Hepatocyte (in vitro differentiated cells): ENCODE measurements around the gene CMTM7. TPM values are rescaled to one million over a fixed set of nuclear protein-coding genes. Genes with fewer than 3 reads are reported as not detected.
"Not testable (repeated sequence)": the region's sequence is repeated elsewhere in the genome, so short reads cannot be mapped to it uniquely, and the experiment has no call there.

Experiments used
- DNase-seq: peaks from one replicate; pipeline ENCODE4 v3.0.0-alpha.2; 2016; ENCODE audit warnings: low spot score
- H2AFZ ChIP-seq: fragments of 200-600 bp; sonication (generic); 2 replicates; pipeline ENCODE4 v1.6.0; 2016; ENCODE audit warnings: antibody characterized with exemption, mild to moderate bottlenecking
- H3K27ac ChIP-seq: fragments of 200-600 bp; sonication (generic); 2 replicates; pipeline ENCODE4 v1.5.1; 2016; ENCODE audit warnings: mild to moderate bottlenecking
- H3K27me3 ChIP-seq: fragments of 200-600 bp; sonication (generic); 2 replicates; pipeline ENCODE4 v1.6.1; 2016
- H3K36me3 ChIP-seq: fragments of 200-600 bp; sonication (generic); replicated peaks from 2 replicates; pipeline ENCODE4 v1.5.1; 2016; ENCODE audit warnings: low read depth; ENCODE audit not compliant: insufficient read depth
- H3K4me1 ChIP-seq: fragments of 200-600 bp; sonication (generic); 2 replicates; pipeline ENCODE4 v1.5.1; 2016; ENCODE audit warnings: mild to moderate bottlenecking, moderate library complexity; ENCODE audit not compliant: insufficient read depth
- H3K4me2 ChIP-seq: fragments of 200-600 bp; sonication (generic); 2 replicates; pipeline ENCODE4 v1.6.0; 2016
- H3K4me3 ChIP-seq: fragments of 200-600 bp; sonication (generic); 2 replicates; pipeline ENCODE4 v1.5.1; 2016; ENCODE audit warnings: mild to moderate bottlenecking
- H3K79me2 ChIP-seq: fragments of 200-600 bp; sonication (generic); 2 replicates; pipeline ENCODE4 v1.6.0; 2017; ENCODE audit warnings: mild to moderate bottlenecking
- H3K9me2 ChIP-seq: fragments of 200-600 bp; sonication (generic); replicated peaks from 2 replicates; pipeline ENCODE4 v1.6.0; 2017; ENCODE audit warnings: mild to moderate bottlenecking; ENCODE audit not compliant: insufficient read depth
- H3K9me3 ChIP-seq: fragments of 200-600 bp; sonication (generic); 2 replicates; pipeline ENCODE4 v1.5.1; 2016; ENCODE audit warnings: low read depth, mild to moderate bottlenecking
- H4K20me1 ChIP-seq: fragments of 200-600 bp; sonication (generic); 2 replicates; pipeline ENCODE4 v1.6.0; 2016; ENCODE audit warnings: mild to moderate bottlenecking; ENCODE audit not compliant: insufficient read depth, poor library complexity, severe bottlenecking
- EZH2 ChIP-seq: fragments of 200-600 bp; sonication (generic); IDR thresholded peaks from 2 replicates; pipeline ENCODE4 v1.6.1; 2016; ENCODE audit warnings: antibody characterized with exemption, mild to moderate bottlenecking, borderline replicate concordance
- EZH2phosphoT487 ChIP-seq: fragments of 200-600 bp; sonication (generic); IDR thresholded peaks from one replicate; pipeline ENCODE4 v1.6.1; 2018; ENCODE audit warnings: antibody characterized with exemption, mild to moderate bottlenecking, low read depth, moderate library complexity; ENCODE audit not compliant: unreplicated experiment, severe bottlenecking
- WGBS: methylation state at CpG from one replicate; pipeline ENCODE4 v1.1.6; 2016; ENCODE audit warnings: low lambda C conversion rate; ENCODE audit errors: missing lambda C conversion rate; 5-methylcytosine and 5-hydroxymethylcytosine counted together
- polyA plus RNA-seq: library from polyadenylated mRNA; unstranded; fragments of >200 nt; fragmentation: Nextera tagmentation; extraction: Ambion mirVana; gene quantifications from 2 replicates; pipeline ENCODE4 v1.2.1, GENCODE V29; 2016
- total RNA-seq: library from RNA; depleted of rRNA; stranded (reverse); fragments of >200 nt; gene quantifications from 2 replicates; pipeline ENCODE4 v1.2.3, GENCODE V29; 2014
- TF ChIP-seq, protein P1 (sequence below): fragments of 200-600 bp; sonication (generic); IDR thresholded peaks from 2 replicates; pipeline ENCODE4 v1.5.1; 2016; ENCODE audit warnings: antibody characterized with exemption, mild to moderate bottlenecking; ENCODE audit not compliant: poor library complexity

Gene CMTM7
- total and polyA plus RNA-seq, 2 experiments from 2014 or later: 6.1 to 63.0 TPM

GRCh38 chr3:32438596-32439344 is 47.1 kb downstream of the CMTM7 start:
- no peak overlapping the region for H3K4me3 ChIP-seq
- no peak overlapping the region for H2AFZ ChIP-seq
- peaks cover 3% of the 10 kb centered on the region for H3K79me2 ChIP-seq
- H4K20me1 ChIP-seq: no peaks in the 10 kb centered on the region
- no peaks in the 10 kb centered on the region for H3K9me2 ChIP-seq
- H3K4me1 ChIP-seq: no peaks in the 10 kb centered on the region
- no peak overlapping the region for H3K27ac ChIP-seq
- WGBS: 84% methylated on average over 10 of the region's 10 CpGs
- no peaks in the 10 kb centered on the region for H3K9me3 ChIP-seq
- no peak overlapping the region for H3K4me2 ChIP-seq
- H3K36me3 ChIP-seq: no peaks in the 10 kb centered on the region
- TF ChIP-seq, protein P1, sequence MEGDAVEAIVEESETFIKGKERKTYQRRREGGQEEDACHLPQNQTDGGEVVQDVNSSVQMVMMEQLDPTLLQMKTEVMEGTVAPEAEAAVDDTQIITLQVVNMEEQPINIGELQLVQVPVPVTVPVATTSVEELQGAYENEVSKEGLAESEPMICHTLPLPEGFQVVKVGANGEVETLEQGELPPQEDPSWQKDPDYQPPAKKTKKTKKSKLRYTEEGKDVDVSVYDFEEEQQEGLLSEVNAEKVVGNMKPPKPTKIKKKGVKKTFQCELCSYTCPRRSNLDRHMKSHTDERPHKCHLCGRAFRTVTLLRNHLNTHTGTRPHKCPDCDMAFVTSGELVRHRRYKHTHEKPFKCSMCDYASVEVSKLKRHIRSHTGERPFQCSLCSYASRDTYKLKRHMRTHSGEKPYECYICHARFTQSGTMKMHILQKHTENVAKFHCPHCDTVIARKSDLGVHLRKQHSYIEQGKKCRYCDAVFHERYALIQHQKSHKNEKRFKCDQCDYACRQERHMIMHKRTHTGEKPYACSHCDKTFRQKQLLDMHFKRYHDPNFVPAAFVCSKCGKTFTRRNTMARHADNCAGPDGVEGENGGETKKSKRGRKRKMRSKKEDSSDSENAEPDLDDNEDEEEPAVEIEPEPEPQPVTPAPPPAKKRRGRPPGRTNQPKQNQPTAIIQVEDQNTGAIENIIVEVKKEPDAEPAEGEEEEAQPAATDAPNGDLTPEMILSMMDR: no peak
- TF ChIP-seq EZH2phosphoT487 (no peak), EZH2 (no peak)
- no peak for DNase-seq
- H3K27me3 ChIP-seq: no peaks in the 10 kb centered on the region

GRCh38 chr3:32439421-32439820 is 47.8 kb downstream of the CMTM7 start:
- H3K27ac ChIP-seq: not testable (repeated sequence)

DNA sequence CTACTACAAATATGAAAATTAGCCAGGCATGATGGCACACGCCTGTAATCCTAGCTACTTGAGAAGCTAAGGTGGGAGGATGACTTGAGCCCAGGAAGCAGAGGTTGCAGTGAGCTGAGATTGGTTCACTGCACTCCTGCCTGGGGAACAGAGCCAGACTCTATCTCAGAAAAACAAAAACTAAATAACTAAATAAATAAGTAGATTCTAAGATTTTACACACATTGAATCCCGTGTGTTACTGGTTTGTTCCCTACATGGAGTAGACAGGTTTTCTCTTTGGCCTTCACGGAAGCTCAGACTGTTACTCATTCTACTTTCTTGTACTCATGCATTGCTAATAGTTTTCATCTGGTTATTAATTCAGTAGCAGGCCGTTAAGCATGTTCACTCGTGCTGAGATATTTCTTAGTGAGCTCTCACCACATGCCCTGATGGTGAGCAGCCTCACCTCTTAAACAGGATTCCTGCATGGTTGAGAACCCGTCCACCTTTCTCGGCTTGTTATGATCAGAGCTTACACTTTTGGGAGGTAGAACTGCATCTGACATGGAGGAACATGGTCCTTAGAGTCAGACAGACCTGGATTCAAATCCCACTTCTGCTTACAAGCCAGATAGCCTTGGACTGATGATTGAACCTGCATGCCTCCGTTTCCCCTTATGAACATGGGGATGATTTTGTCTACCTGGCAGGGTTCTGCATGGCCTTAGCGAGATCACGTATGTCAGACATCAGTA is 49.1 kb downstream of the CMTM7 start:
- Histone ChIP-seq H3K36me3 (no peaks in the 10 kb centered on the region), H2AFZ (no peak overlapping the region), H3K9me3 (no peaks in the 10 kb centered on the region), H4K20me1 (no peaks in the 10 kb centered on the region), H3K27me3 (no peaks in the 10 kb centered on the region), H3K4me2 (no peak overlapping the region), H3K9me2 (no peaks in the 10 kb centered on the region), H3K79me2 (no peaks in the 10 kb centered on the region), H3K4me3 (no peak overlapping the region), H3K27ac (no peak overlapping the region), H3K4me1 (no peaks in the 10 kb centered on the region)
- no peak for DNase-seq
- TF ChIP-seq EZH2 (no peak), EZH2phosphoT487 (no peak)
- TF ChIP-seq, protein P1: no peak
- 91% methylated on average over 10 of the region's 10 CpGs for WGBS

More at GRCh38 chr3:32439421-32439820, 47.8 kb downstream of the CMTM7 start:
- not testable (repeated sequence) for H3K9me2 ChIP-seq, H3K36me3 ChIP-seq, H3K4me2 ChIP-seq, H2AFZ ChIP-seq, H3K79me2 ChIP-seq, H3K9me3 ChIP-seq, H3K4me3 ChIP-seq, H4K20me1 ChIP-seq, H3K27me3 ChIP-seq, DNase-seq, H3K4me1 ChIP-seq
- WGBS: 99% methylated on average over 4 of the region's 4 CpGs

- Histone ChIP-seq H3K9me2 (no peaks in the 10 kb centered on the region), H2AFZ (no peak overlapping the region), H3K27ac (no peak overlapping the region), H3K9me3 (no peaks in the 10 kb centered on the region), H3K36me3 (no peaks in the 10 kb centered on the region), H3K4me1 (no peaks in the 10 kb centered on the region), H3K4me3 (no peak overlapping the region), H3K79me2 (peaks cover 1% of the 10 kb centered on the region), H3K4me2 (no peak overlapping the region), H3K27me3 (no peaks in the 10 kb centered on the region), H4K20me1 (no peaks in the 10 kb centered on the region)
- no peak for DNase-seq
- TF ChIP-seq, protein P1: no peak
- TF ChIP-seq EZH2 (no peak), EZH2phosphoT487 (no peak)
- 93% methylated on average over 3 of the region's 3 CpGs for WGBS
These were observed 51.1 kb downstream of the CMTM7 start for GRCh38 chr3:32442766-32443165.
